Activated CD8-positive, alpha-beta memory T cell treated with anti-CD3 and anti-CD28 coated beads for 36 hours (primary cell): ENCODE results near the gene ZNF541. TPM values are rescaled to one million over a fixed set of nuclear protein-coding genes. Genes with fewer than 3 reads are reported as not detected.

Source experiments
- CTCF ChIA-PET: fragments of 350-600 bp; sonication (Branson Sonifier 250); formaldehyde crosslinking; loops from one replicate; lab custom pipeline; 2021; ENCODE audit warnings: antibody characterized with exemption; lab: Charles Lee
- POLR2A ChIA-PET: fragments of 350-600 bp; sonication (Branson Sonifier 250); formaldehyde crosslinking; loops from one replicate; lab custom pipeline; 2021; ENCODE audit warnings: antibody characterized with exemption; lab: Charles Lee
- total RNA-seq, 2 experiments: library from RNA; stranded (reverse); gene quantifications; one replicate each; pipeline ENCODE4 v1.2.3, GENCODE V29; 2021

The ZNF541 gene
- total RNA-seq, 2 experiments from 2014 or later = not detected

GRCh38 chr19:47560999-47561398, 11.9 kb downstream of the ZNF541 start:
- CTCF ChIA-PET = interaction anchor here (0.8 kb wide), 1 partner anchor 17 kb away, joined by 3 read pairs; no protein-coding TSS in a partner anchor
- POLR2A ChIA-PET = interaction anchor here (0.6 kb wide), 2 partner anchors 115 to 772 kb away, joined by 4 to 6 read pairs; partner anchors contain the start of gene SLC1A5

DNA sequence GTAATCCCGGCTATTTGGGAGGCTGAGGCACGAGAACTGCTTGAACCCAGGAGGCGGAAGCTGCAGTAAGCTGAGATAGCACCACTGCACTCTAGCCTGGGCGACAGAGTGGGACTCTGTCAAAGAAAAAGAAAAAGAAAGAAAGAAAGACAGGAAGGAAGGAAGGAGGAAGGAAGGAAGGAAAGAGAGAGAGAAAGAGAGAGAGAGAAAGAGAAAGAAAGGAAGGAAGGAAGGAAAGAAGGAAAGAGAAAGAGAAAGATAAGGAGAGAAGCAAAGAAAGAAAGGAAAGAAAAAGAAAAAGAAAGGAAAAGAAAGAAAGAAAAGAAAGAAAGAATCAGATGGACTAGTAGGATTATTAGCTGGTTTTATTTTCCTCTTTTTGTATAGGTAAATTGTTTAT, 22.8 kb downstream of the ZNF541 start:
- ChIA-PET CTCF (no interaction called here), POLR2A (no interaction called here)

GRCh38 chr19:47549261-47549862, 23.6 kb downstream of the ZNF541 start:
- CTCF ChIA-PET = no interaction called here
- POLR2A ChIA-PET = no interaction called here

GRCh38 chr19:47547199-47547598, 25.7 kb downstream of the ZNF541 start:
- CTCF ChIA-PET = interaction anchor here (0.5 to 0.7 kb wide), 3 partner anchors 245 to 318 kb away, joined by 3 to 6 read pairs (median 3); no protein-coding TSS in a partner anchor
- POLR2A ChIA-PET = no interaction called here

DNA sequence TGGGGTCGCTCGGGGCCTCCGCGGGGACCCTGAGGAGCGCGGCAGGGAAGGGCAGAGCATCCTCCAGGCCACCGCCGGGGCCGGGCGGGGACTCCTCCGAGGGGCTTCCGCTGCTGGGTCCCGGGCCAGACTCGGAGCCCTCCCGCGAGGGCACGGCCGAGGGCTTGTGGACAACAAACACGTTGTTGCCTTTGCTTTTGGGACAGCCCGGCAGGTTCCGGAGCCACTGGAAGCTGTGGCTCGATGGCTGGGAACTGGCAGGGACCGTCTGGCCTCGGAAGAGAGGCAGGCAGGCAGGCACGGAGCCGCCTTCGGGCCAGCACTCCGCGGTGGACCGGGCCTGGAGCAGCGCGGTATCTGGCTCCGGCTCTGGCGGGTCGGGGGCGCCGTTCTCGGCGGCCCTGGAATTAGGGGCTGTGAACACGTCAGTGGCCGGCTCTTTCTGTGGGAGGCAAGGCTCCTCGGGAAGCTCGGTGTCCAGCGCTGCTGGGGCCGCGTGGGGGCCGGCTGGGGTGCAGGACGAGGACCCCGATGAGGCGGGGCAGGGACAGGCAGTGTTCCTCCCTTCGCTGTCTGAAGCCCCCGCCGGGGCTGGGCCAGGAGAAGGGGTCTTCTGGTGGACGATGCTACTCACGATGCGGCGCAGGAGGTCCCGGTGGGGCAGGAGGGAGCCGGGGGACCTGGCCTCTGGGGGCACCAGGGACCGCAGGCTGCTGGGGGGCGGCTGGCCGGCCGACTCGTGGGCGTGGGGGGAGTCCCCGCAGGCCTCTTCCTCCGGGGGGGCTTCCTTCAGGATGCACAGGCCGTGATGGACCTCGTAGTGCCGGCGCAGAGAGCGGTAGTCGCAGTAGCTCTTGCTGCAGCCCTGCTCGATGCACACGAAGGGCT, 27.6 kb downstream of the ZNF541 start:
- ChIA-PET CTCF (interaction anchor here (0.6 kb wide), 1 partner anchor 52 kb away, joined by 3 read pairs; no protein-coding TSS in a partner anchor), POLR2A (no interaction called here)

GRCh38 chr19:47544476-47544875, 28.5 kb downstream of the ZNF541 start:
- POLR2A ChIA-PET = interaction anchor here (0.5 kb wide), 1 partner anchor 134 kb away, joined by 4 read pairs; no protein-coding TSS in a partner anchor
- CTCF ChIA-PET = no interaction called here

DNA sequence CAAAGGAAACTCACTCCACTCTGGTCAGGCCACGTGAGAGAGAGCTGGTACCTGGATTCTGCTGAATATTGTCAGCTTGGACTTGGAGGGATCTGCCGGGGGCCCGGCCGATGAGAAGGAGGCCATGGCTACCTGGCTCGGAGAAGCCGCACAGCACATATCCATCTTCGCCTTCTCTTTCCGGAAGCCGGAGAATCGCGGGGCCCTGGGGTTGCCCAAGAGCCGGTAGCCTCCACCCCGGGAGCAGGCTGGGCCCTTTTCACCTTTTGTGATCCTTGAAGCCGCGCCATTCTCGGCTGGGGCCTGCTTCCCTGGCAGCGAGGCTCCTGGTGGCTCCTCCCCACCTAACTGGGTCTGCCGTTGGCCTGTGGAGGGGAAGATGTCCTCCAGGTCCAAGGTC, 28.9 kb downstream of the ZNF541 start:
- ChIA-PET CTCF (interaction anchor here (1.1 kb wide), 1 partner anchor 17 kb away, joined by 3 read pairs; no protein-coding TSS in a partner anchor), POLR2A (interaction anchor here (0.5 kb wide), 1 partner anchor 135 kb away, joined by 4 read pairs; no protein-coding TSS in a partner anchor)

- CTCF ChIA-PET = interaction anchor here (1.4 kb wide), 1 partner anchor 165 kb away, joined by 3 read pairs; no protein-coding TSS in a partner anchor
- POLR2A ChIA-PET = no interaction called here
These were observed 30.9 kb downstream of the ZNF541 start for GRCh38 chr19:47542030-47542475.

DNA sequence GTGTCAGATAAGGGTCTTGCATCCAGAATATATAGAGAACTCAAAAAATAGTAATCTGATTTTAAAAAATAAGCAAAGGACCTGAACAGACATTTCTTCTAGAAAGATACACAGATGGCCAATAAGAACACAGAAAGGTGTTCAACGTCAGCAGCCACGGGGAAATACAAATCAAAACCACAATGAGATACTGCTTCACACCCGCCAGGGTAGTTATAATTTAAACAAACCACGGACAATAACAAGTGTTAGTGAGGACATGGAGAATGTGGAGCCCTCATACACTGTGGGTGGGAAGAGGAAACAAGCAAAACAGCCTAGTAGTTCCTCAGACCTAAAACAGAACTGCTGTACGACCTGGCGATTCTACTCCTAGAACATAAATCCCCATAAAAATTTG, 31.4 kb downstream of the ZNF541 start:
- CTCF ChIA-PET = no interaction called here
- POLR2A ChIA-PET = no interaction called here

DNA sequence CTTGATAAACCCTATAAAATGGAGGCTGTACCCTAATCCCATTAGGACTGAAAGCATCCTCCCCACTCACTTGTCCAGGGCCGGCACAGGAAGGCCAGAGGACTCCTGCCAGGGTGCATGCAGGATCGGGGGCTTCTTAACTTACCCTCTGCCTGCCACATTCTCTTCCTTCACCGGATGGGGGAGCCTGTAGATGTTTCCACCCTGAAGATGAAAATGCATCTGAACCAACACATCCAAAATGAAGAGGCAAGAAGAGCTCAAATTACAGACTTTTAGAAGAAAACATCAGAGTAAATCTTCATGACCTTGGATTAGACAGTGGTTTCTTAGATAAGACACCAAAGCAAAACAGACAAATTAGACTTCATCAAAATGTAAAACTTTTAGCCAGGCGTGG, 32.2 kb downstream of the ZNF541 start:
- POLR2A ChIA-PET = no interaction called here
- CTCF ChIA-PET = interaction anchor here (0.7 kb wide), 1 partner anchor 262 kb away, joined by 3 read pairs; no protein-coding TSS in a partner anchor

DNA sequence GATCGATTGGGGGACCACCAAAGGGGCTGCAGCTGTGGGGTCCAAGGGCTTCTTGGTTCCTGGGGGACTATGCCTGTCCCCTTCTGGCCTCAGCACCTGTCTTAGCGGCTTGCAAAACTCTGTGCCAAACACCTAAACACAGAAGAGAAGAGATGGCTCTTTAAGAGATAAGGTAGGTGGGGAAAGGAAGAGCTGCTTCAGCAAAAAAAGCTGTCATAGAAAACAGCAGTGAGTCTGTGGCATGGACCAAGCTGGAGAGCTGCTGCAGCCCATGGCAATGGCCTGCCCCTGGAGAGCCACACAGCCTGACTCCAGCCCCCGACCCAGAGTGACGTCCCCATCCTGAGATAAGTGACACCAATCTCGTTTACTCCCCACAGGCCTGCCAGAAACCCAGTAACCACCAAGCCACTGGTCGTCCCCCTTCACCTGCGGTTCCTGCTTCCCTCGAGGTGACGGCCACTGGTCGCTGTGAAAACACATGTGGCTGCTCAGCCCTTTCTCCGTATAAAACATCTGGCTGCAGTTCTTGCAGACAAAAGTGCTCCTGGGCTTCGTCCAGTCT, 33.1 kb downstream of the ZNF541 start:
- CTCF ChIA-PET = no interaction called here
- POLR2A ChIA-PET = no interaction called here

GRCh38 chr19:47538812-47539211, 34.1 kb downstream of the ZNF541 start:
- CTCF ChIA-PET = no interaction called here

GRCh38 chr19:47537493-47537892, 35.5 kb downstream of the ZNF541 start:
- POLR2A ChIA-PET = no interaction called here

More at GRCh38 chr19:47538812-47539211, 34.1 kb downstream of the ZNF541 start:
- POLR2A ChIA-PET = no interaction called here

DNA sequence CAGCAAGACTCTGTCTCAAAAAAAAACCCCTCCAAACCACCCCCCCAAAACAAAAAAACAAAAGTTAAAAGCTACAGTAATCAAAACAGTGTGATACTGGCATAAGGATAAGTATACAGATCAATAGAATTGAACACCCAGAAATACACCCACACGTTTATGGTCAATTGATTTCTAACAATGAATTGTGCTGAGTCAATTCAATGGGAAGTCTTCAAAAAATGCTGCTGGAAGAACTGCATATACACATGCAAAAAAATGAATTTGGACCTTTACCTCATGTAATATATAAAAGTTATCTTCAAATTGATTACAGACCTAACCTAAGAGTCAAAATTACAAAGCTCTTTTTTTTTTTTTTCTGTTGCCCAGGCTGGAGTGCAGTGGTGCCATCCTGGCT, 38.3 kb downstream of the ZNF541 start:
- ChIA-PET POLR2A (interaction anchor here (0.6 kb wide), 1 partner anchor 258 kb away, joined by 3 read pairs; no protein-coding TSS in a partner anchor), CTCF (no interaction called here)

More at GRCh38 chr19:47537493-47537892, 35.5 kb downstream of the ZNF541 start:
- CTCF ChIA-PET = no interaction called here

DNA sequence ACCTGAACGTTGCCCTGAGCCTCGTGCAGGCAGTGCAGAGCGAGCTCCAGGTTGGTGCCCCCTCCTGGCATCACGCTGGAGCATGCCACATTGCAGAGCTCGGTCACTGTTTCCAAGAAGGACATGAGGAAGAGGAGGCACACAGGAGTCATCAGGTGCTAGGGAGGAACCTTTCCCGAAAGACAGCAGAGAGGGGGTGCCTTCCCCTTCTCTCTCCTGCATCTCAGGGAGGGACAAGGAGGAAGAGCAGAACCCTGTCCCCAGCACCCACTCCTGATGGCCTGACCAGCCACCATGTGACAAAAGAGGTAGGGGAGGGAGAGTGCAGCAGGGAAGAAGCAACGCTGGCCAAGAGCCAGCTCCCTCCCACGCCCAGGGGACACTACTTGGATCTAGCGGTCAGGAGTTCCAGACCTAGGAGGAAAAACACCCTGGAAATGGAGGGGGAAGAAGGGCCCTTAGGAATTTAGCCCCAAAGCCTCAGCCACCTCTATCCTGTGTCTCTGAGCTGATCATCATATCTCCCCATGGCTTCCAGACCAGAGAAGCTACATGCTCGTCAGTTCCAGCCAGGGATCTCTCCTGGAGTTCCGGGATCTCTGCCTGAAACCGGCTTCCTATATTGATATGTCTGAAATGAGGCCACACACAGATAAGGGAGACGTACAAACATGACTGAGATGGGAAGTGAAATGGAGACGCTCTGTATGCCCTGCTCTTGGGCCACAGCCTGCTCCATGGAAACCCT, 41.1 kb downstream of the ZNF541 start:
- CTCF ChIA-PET = no interaction called here
- POLR2A ChIA-PET = no interaction called here

DNA sequence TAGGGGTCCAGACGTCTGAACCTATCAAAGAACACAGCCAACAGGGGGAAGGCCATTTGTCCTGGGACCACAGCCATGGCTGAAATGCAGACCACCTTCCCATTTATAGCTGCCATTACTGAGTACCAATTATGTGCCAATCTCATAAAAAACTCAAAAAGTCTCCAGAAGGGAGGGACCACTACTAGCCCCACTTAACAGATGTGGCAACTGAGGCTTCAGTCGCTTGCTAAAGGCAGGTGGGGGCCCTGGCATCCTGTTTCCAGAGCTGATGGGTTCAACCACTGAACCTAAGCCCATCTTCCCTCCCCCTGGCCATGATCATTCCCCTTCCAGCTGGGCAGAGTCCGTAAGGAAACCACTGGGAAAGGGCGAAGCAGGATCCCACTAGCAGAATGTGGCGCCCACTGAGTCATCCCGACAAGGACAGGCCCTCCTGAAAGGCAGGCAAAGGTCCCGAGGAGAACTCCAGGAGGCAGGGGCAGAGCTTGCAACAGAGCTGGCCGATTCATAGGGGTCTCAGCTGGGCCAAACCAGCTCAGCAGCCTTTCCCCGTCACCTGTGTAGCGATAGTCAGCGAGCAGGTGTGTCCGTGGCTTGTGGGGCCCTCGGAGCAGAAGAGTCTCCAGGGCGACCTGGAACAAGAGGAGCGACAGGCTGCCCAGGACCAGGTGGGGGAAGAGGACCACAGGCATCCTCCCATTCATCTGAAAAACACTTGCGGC, 43.8 kb downstream of the ZNF541 start:
- POLR2A ChIA-PET = interaction anchor here (0.7 kb wide), 2 partner anchors 93 to 299 kb away, joined by 3 to 4 read pairs; no protein-coding TSS in a partner anchor

GRCh38 chr19:47526798-47527197, 46.1 kb downstream of the ZNF541 start:
- ChIA-PET POLR2A (no interaction called here), CTCF (no interaction called here)

More for the DNA sequence above, 43.8 kb downstream of the ZNF541 start:
- CTCF ChIA-PET = interaction anchor here (0.7 to 1.8 kb wide), 2 partner anchors 14 to 1259 kb away, joined by 3 to 7 read pairs; partner anchors contain the start of gene NAPA

DNA sequence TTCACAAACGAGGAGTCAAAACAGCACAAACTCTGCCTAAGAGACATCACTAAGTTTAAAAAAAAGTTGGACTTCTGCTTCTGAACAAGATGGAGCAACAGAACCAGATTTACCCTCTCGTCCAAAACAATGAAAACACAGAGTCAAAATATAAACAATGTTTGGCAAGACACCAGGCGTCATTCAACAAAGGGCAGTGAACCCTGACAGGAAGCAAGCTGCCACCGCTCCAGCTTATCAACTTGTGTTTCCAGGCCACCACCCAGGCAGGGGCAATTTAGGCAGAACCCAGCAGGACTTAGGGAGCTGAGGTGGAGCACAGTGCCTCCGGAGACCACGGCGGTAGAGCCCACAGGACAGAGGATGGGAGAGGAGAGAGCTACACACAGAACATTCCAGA, 49.5 kb downstream of the ZNF541 start:
- CTCF ChIA-PET = interaction anchor here (0.8 to 1.3 kb wide), 3 partner anchors 11 to 146 kb away, joined by 3 read pairs; no protein-coding TSS in a partner anchor
- POLR2A ChIA-PET = no interaction called here
